PC-9 (cell line): ENCODE measurements around the gene FADS3.

Experiments used
- CTCF ChIP-seq: fragments of 200-600 bp; sonication (generic); conservative IDR thresholded peaks from 2 replicates; pipeline ENCODE4 v1.6.1; 2017; ENCODE audit warnings: mixed run types, antibody characterized with exemption, mild to moderate bottlenecking, moderate library complexity
- EZH2 ChIP-seq: fragments of 200-600 bp; sonication (generic); IDR thresholded peaks from 2 replicates; pipeline ENCODE4 v1.8.0; 2017; ENCODE audit warnings: antibody characterized with exemption, low read depth

GRCh38 chr11:61870541-61871031 lies 20.8 kb downstream of the FADS3 start:
- TF ChIP-seq EZH2 (no peak), CTCF (no peak)
